Tibial nerve (tissue), 4 donors: ENCODE measurements around the gene MATR3. TPM values are rescaled to one million over a fixed set of nuclear protein-coding genes. Genes with fewer than 3 reads are reported as not detected.
"Not testable (repeated sequence)": the region's sequence is repeated elsewhere in the genome, so short reads cannot be mapped to it uniquely, and the experiment has no call there.

Experiments
- DNase-seq, 2 donors: peaks; one replicate each; pipeline ENCODE4 v3.0.0-alpha.2; 2019; ENCODE audit warnings: low spot score in 2 of 2
- H3K27ac ChIP-seq, 4 donors: fragments of 200-600 bp; sonication (generic) in 3 of 4; one replicate each; pipeline ENCODE4 v1.5.1; 2017 to 2019; ENCODE audit warnings: mild to moderate bottlenecking in 1 of 4
- H3K27me3 ChIP-seq, 2 donors: fragments of 200-600 bp; sonication (generic) in 1 of 2; one replicate each; pipeline versions ENCODE4 v1.5.1 to v1.6.0; 2017 to 2019
- H3K36me3 ChIP-seq, 3 donors: fragments of 200-600 bp; sonication (generic); one replicate each; pipeline ENCODE4 v1.5.1; 2018 to 2019
- H3K4me1 ChIP-seq, 4 donors: fragments of 200-600 bp; sonication (generic) in 3 of 4; one replicate each; pipeline ENCODE4 v1.5.1; 2017 to 2019
- H3K4me3 ChIP-seq, 4 donors: fragments of 200-600 bp; sonication (generic) in 3 of 4; one replicate each; pipeline ENCODE4 v1.5.1; 2017 to 2019; ENCODE audit warnings: mild to moderate bottlenecking in 1 of 4, moderate library complexity in 1 of 4
- H3K9me3 ChIP-seq, 4 donors: fragments of 200-600 bp; sonication (generic) in 3 of 4; one replicate each; pipeline ENCODE4 v1.5.1; 2017 to 2019
- EP300 ChIP-seq, 2 donors: sonication (generic); formaldehyde crosslinking; IDR thresholded peaks; one replicate each; pipeline ENCODE4 v1.6.1; 2017; ENCODE audit warnings: antibody characterized with exemption in 2 of 2, mild to moderate bottlenecking in 1 of 2
- POLR2A ChIP-seq, 2 donors: fragments of 450-650 bp; IDR thresholded peaks; one replicate each; pipeline ENCODE4 v1.6.1; 2017; ENCODE audit warnings: antibody characterized with exemption in 2 of 2, mild to moderate bottlenecking in 2 of 2, moderate library complexity in 2 of 2
- WGBS, 2 donors: methylation state at CpG; one replicate each; pipeline ENCODE4 v1.1.5; 2018; 5-methylcytosine and 5-hydroxymethylcytosine counted together
- total RNA-seq, 4 donors: library from RNA; depleted of rRNA; stranded (reverse); fragments of >200 nt; gene quantifications; one replicate each; pipeline ENCODE4 v1.1.0, GENCODE V29; 2016
- TF ChIP-seq, protein P1 (sequence below), 5 experiments: fragments of 200-600 bp in 3 of 5; fragments of 450-650 bp in 2 of 5; sonication (generic) in 3 of 5; IDR thresholded peaks; one replicate each; pipeline ENCODE4 v1.5.1; 2016 to 2019; ENCODE audit warnings: antibody characterized with exemption in 5 of 5, mild to moderate bottlenecking in 3 of 5, moderate library complexity in 2 of 5

Gene MATR3
- total RNA-seq, 4 donors from 2014 or later = 147 to 231 (median 196) TPM

DNA sequence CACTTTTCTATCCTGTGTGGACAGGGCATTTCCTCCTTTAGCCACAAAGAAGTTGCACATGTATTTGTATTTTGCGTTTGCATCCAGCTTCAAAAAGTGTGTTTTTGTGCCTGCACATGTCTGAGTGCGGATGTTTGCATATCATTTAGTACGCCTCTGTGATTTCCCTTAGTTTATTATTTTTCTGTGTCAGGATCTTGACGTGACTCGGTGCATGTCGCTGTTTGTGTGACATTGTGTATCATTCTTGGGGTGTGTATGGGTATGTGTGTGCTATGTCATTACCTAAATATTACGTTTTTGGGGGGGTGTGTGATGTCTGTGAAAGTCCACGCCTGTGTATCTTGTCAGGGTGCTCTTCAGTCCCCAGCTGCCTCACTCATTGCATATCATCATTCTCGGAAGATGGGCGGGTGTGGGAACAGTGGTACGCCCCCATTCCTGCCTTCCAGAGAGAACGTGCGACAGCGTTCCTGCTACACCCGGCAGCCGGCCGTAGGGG lies 47.7 kb downstream of the MATR3 start:
- H3K9me3 ChIP-seq = no peaks in the 10 kb centered on the region
- H3K27me3 ChIP-seq = no peaks in the 10 kb centered on the region
- H3K4me1 ChIP-seq = peaks cover 4 to 38% (median 20%) of the 10 kb centered on the region in 4 donors
- DNase-seq = no peak
- WGBS, 2 donors = 1% methylated on average over 14 to 17 of the region's 17 CpGs
- TF ChIP-seq, protein P1, sequence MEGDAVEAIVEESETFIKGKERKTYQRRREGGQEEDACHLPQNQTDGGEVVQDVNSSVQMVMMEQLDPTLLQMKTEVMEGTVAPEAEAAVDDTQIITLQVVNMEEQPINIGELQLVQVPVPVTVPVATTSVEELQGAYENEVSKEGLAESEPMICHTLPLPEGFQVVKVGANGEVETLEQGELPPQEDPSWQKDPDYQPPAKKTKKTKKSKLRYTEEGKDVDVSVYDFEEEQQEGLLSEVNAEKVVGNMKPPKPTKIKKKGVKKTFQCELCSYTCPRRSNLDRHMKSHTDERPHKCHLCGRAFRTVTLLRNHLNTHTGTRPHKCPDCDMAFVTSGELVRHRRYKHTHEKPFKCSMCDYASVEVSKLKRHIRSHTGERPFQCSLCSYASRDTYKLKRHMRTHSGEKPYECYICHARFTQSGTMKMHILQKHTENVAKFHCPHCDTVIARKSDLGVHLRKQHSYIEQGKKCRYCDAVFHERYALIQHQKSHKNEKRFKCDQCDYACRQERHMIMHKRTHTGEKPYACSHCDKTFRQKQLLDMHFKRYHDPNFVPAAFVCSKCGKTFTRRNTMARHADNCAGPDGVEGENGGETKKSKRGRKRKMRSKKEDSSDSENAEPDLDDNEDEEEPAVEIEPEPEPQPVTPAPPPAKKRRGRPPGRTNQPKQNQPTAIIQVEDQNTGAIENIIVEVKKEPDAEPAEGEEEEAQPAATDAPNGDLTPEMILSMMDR (IDR thresholded peaks at IDR 0.05) = no peak
- TF ChIP-seq POLR2A (IDR thresholded peaks at IDR 0.05) (no peak), EP300 (IDR thresholded peaks at IDR 0.05) (no peak)
- peak overlapping the region in 3 of 4 donors; percentile 99 to 100 (median 99) for H3K27ac ChIP-seq
- H3K4me3 ChIP-seq = peak overlapping the region; percentile 86 to 96 (median 90)
- H3K36me3 ChIP-seq = peaks cover 0 to 10% (median 0%) of the 10 kb centered on the region in 3 donors

- TF ChIP-seq POLR2A (IDR thresholded peaks at IDR 0.05) (peak; percentile 88 to 97), EP300 (IDR thresholded peaks at IDR 0.05) (peak; percentile 66 to 99)
- TF ChIP-seq, protein P1 (IDR thresholded peaks at IDR 0.05) = peak; percentile 81 to 95 (median 90)
- 0 to 1% methylated on average over 47 to 65 of the region's 66 CpGs for WGBS, 2 donors
- Histone ChIP-seq H3K36me3 (peaks cover 0 to 17% (median 0%) of the 10 kb centered on the region in 3 donors), H3K9me3 (no peaks in the 10 kb centered on the region), H3K4me3 (peak within 1 kb of the TSS; percentile 86 to 96 (median 90)), H3K27me3 (no peaks in the 10 kb centered on the region), H3K27ac (peak within 1 kb of the TSS; percentile 98 to 100 (median 99)), H3K4me1 (peaks cover 4 to 38% (median 20%) of the 10 kb centered on the region in 4 donors)
- peak; percentile 95 to 97 for DNase-seq
Observed at GRCh38 chr5:139341689-139342422, 48.3 kb downstream of the MATR3 start, which contains the start of gene PAIP2. TSS of gene PAIP2 (plus strand) at chr5:139341854. CDS start at chr5:139363785, 21,931 bp downstream.

- Histone ChIP-seq H3K27me3 (no peaks in the 10 kb centered on the region), H3K4me3 (peak overlapping the region; percentile 86 to 96 (median 90)), H3K36me3 (peaks cover 0 to 17% (median 0%) of the 10 kb centered on the region in 3 donors), H3K27ac (peak overlapping the region; percentile 98 to 100 (median 99)), H3K9me3 (no peaks in the 10 kb centered on the region), H3K4me1 (peaks cover 4 to 38% (median 20%) of the 10 kb centered on the region in 4 donors)
- WGBS, 2 donors = 0% methylated on average over 14 to 16 of the region's 16 CpGs
- DNase-seq = no peak
- TF ChIP-seq EP300 (IDR thresholded peaks at IDR 0.05) (no peak), POLR2A (IDR thresholded peaks at IDR 0.05) (no peak)
- TF ChIP-seq, protein P1 (IDR thresholded peaks at IDR 0.05) = no peak
Observed at GRCh38 chr5:139342423-139342723, 48.8 kb downstream of the MATR3 start.

DNA sequence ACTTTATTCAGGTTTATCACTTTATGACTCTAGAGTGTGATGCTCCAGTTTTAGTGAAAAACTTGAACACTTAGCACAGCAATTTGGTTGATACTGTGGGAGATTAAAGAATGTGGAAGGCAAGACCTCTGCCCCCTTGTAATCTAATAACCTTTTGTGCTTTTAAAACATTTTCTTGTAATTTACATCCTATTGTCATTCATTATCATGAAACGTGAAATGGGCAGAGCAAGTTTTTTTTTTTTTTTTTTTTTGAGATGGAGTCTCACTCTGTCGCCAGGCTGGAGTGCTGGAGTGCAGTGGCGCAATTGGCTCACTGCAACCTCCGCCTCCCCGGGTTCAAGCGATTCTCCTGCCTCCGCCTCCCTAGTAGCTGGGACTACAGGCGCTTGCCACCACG lies 49.9 kb downstream of the MATR3 start:
- Histone ChIP-seq H3K4me3 (peak overlapping the region in 1 of 4 donors; percentile 86), H3K9me3 (no peaks in the 10 kb centered on the region), H3K36me3 (peaks cover 0 to 17% (median 0%) of the 10 kb centered on the region in 3 donors), H3K4me1 (peaks cover 4 to 42% (median 20%) of the 10 kb centered on the region in 4 donors), H3K27me3 (no peaks in the 10 kb centered on the region), H3K27ac (peak overlapping the region in 1 of 4 donors; percentile 100)
- TF ChIP-seq EP300 (IDR thresholded peaks at IDR 0.05) (no peak), POLR2A (IDR thresholded peaks at IDR 0.05) (no peak)
- TF ChIP-seq, protein P1 (IDR thresholded peaks at IDR 0.05) = no peak
- no peak for DNase-seq
- WGBS, 2 donors = 80 to 81% methylated on average over 9 of the region's 9 CpGs

- WGBS, 2 donors = 76 to 80% methylated on average over 2 of the region's 2 CpGs
- Histone ChIP-seq H3K4me3 (no peak overlapping the region), H3K9me3 (no peaks in the 10 kb centered on the region), H3K4me1 (peaks cover 4 to 48% (median 20%) of the 10 kb centered on the region in 4 donors), H3K36me3 (peaks cover 0 to 17% (median 0%) of the 10 kb centered on the region in 3 donors), H3K27me3 (no peaks in the 10 kb centered on the region), H3K27ac (no peak overlapping the region)
- DNase-seq = no peak
- TF ChIP-seq POLR2A (IDR thresholded peaks at IDR 0.05) (no peak), EP300 (IDR thresholded peaks at IDR 0.05) (no peak)
- TF ChIP-seq, protein P1 (IDR thresholded peaks at IDR 0.05) = no peak
Observed at GRCh38 chr5:139344177-139344576, 50.6 kb downstream of the MATR3 start.

- peaks cover 4 to 61% (median 20%) of the 10 kb centered on the region in 4 donors for H3K4me1 ChIP-seq
- H3K9me3 ChIP-seq, H3K27me3 ChIP-seq, H3K4me3 ChIP-seq, DNase-seq, H3K27ac ChIP-seq: not testable (repeated sequence)
- H3K36me3 ChIP-seq = peaks cover 0 to 17% (median 0%) of the 10 kb centered on the region in 3 donors
- WGBS, 2 donors = 92 to 95% methylated on average over 8 of the region's 8 CpGs
Observed at GRCh38 chr5:139345442-139345841, 51.9 kb downstream of the MATR3 start.

DNA sequence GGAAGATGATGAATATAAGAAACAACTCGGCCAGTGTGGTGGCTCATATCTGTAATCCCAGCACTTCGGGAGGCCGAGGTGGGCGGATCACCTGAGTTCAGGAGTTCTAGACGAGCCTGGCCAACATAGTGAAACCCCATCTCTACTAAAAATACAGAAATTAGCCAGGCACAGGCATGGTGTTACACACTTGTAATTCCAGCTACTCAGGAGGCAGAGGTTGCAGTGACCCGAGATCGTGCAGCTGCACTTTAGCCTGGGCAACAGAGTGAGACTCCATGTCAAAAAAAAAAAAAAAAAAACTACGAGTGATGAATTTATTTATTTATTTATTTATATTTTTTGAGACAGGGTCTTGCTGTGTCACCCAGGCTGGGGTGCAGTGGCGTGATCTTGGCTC lies 54.3 kb downstream of the MATR3 start:
- not testable (repeated sequence) for H3K4me3 ChIP-seq, H3K27ac ChIP-seq, DNase-seq, H3K27me3 ChIP-seq, H3K9me3 ChIP-seq
- peaks cover 4 to 62% (median 15%) of the 10 kb centered on the region in 4 donors for H3K4me1 ChIP-seq
- H3K36me3 ChIP-seq = peaks cover 0 to 17% (median 0%) of the 10 kb centered on the region in 3 donors
- WGBS, 2 donors = 89 to 93% methylated on average over 9 of the region's 9 CpGs
